Measurements from ENCODE around the gene FAM174B.

FAM174B gene

DNA sequence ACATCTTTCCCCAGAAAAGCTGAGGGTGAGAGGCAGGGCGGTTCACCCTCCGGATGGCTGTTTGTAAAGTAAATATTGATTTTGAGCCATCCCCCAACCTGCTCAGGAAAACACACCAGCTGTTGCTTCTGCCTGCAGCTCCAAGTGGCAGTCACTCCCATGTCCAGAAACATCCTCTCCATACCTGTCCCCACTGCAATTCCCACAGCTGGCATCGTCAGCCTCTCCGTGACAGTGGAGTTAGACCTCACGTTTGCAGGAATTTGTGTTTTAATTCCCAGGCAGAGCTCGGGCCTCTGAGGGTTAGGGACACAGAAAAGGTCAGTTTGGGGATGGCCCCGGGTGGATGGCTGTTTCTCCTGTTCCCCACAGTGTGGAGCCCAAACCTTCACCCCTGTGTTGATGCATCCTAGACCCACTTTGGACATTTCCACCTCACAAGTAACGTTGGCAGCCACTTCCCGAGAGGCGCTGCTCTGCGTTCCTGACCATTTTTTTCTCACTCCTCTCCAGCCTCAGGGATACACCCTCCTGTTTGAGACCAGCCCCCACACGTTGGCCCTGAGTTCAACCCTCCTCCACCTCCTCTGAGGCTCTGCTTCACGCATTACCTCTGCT is 11.8 kb upstream of the FAM174B start:
- Histone ChIP-seq H3K4me3 (replicated peaks; ENCODE audit: insufficient read depth, low read length) (no peak overlapping the region), H3K27ac (replicated peaks) (no peak overlapping the region), H3K27me3 (ENCODE audit: insufficient read depth, poor library complexity, severe bottlenecking) (no peaks in the 10 kb centered on the region)
- DNase-seq (ENCODE audit: low read depth in 1 of 2, low spot score in 1 of 2), result no peak
- TF ChIP-seq, protein P1, sequence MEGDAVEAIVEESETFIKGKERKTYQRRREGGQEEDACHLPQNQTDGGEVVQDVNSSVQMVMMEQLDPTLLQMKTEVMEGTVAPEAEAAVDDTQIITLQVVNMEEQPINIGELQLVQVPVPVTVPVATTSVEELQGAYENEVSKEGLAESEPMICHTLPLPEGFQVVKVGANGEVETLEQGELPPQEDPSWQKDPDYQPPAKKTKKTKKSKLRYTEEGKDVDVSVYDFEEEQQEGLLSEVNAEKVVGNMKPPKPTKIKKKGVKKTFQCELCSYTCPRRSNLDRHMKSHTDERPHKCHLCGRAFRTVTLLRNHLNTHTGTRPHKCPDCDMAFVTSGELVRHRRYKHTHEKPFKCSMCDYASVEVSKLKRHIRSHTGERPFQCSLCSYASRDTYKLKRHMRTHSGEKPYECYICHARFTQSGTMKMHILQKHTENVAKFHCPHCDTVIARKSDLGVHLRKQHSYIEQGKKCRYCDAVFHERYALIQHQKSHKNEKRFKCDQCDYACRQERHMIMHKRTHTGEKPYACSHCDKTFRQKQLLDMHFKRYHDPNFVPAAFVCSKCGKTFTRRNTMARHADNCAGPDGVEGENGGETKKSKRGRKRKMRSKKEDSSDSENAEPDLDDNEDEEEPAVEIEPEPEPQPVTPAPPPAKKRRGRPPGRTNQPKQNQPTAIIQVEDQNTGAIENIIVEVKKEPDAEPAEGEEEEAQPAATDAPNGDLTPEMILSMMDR (IDR thresholded peaks at IDR 0.05; ENCODE audit: insufficient read depth, low read length), result no peak

- Histone ChIP-seq H3K27ac (replicated peaks) (no peak overlapping the region), H3K4me3 (replicated peaks; ENCODE audit: insufficient read depth, low read length) (no peak overlapping the region), H3K27me3 (ENCODE audit: insufficient read depth, poor library complexity, severe bottlenecking) (no peaks in the 10 kb centered on the region)
- TF ChIP-seq, protein P1 (IDR thresholded peaks at IDR 0.05; ENCODE audit: insufficient read depth, low read length), result no peak
- no peak for DNase-seq (ENCODE audit: low read depth in 1 of 2, low spot score in 1 of 2)
Observed at GRCh38 chr15:92666780-92667179, 11.2 kb upstream of the FAM174B start.

DNA sequence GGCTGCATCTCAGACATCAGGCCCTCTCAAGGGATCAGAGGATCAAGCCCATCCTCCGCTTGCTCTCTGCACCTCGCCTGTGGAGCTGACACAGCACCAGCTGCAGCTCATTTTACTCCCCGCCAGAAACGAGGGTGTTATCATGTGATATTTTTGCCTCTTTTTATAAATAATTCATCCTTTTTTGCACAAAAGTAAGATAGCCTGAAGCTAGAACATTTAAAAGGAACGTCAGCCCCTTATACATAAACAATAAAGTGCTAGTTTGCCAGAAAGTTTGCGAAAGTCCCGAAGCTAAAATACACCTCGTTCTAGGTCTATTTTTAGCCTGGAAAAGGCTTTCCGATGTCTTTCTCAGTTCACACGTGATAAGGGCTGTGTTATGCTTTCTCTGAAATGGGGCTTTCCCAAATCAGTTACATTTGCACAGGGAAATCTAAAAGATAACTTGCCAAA is 9.6 kb upstream of the FAM174B start:
- Histone ChIP-seq H3K4me3 (replicated peaks; ENCODE audit: insufficient read depth, low read length) (no peak overlapping the region), H3K27ac (replicated peaks) (no peak overlapping the region), H3K27me3 (ENCODE audit: insufficient read depth, poor library complexity, severe bottlenecking) (no peaks in the 10 kb centered on the region)
- TF ChIP-seq POLR2AphosphoS5 (IDR thresholded peaks at IDR 0.05; ENCODE audit: low read depth) (no peak), SPI1 (IDR thresholded peaks at IDR 0.05; ENCODE audit: borderline replicate concordance, low read depth) (no peak), REST (IDR thresholded peaks at IDR 0.05; ENCODE audit: insufficient replicate concordance, low read depth) (no peak), GABPA (IDR thresholded peaks at IDR 0.05; ENCODE audit: low read depth) (no peak)
- TF ChIP-seq, protein P1 (IDR thresholded peaks at IDR 0.05; ENCODE audit: insufficient read depth, low read length), result no peak
- DNase-seq (ENCODE audit: low read depth in 1 of 2, low spot score in 1 of 2), result no peak

DNA sequence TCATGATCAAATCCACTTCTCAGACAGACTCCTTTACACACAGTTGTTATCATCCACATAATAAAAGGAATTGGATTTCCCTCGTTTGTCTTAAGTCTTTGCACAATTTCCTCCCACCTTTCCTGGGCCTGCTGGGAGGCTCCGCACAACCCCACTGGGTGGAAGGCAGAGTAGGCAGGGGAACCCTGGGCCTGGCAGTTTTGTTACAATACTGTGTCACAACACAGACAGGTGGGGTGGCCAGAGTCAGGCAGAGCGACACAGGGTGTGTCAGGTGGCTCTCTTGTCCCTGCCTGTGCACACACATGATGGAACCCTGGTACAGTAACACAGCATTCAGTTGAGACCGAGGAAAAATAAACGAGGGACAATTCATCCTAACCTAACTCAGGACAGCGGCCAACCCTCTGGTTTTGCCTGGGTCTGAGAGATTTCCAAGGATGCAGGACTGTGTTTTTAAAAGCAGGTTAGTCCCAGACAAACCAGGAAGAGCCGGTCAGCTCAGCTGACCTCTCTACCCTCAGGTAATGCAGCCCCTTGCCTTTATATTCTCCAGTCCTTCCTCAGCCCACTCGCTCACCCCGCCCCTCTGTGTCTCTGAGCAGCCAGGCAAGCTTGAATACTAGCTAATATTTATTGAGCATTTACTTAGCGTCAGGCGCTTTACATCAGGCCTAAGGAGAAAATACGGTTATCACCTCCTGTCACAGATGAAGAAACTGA is 8.8 kb upstream of the FAM174B start:
- Histone ChIP-seq H3K27ac (replicated peaks) (no peak overlapping the region), H3K27me3 (ENCODE audit: insufficient read depth, poor library complexity, severe bottlenecking) (no peaks in the 10 kb centered on the region), H3K4me3 (replicated peaks; ENCODE audit: insufficient read depth, low read length) (no peak overlapping the region)
- no peak for TF ChIP-seq REST (IDR thresholded peaks at IDR 0.05; ENCODE audit: insufficient replicate concordance, low read depth)
- TF ChIP-seq POLR2AphosphoS5 (IDR thresholded peaks at IDR 0.05; ENCODE audit: low read depth), result no peak
- TF ChIP-seq SPI1 (IDR thresholded peaks at IDR 0.05; ENCODE audit: borderline replicate concordance, low read depth), result no peak
- no peak for TF ChIP-seq GABPA (IDR thresholded peaks at IDR 0.05; ENCODE audit: low read depth)
- TF ChIP-seq, protein P1 (IDR thresholded peaks at IDR 0.05; ENCODE audit: insufficient read depth, low read length), result no peak
- no peak for DNase-seq (ENCODE audit: low read depth in 1 of 2, low spot score in 1 of 2)

Data from HL-60 (cell line).